BLaER1 treated with 17β-estradiol and CSF1 and Interleukin-3, amounts not matched to agents 10 nM and 100 nM (cell line): ENCODE data around the gene CACNA2D3.

Source experiments
- H3K27ac ChIP-seq, 11 experiments: shearing (Covaris generic); formaldehyde crosslinking; 2 replicates each; pipeline ENCODE4 v1.8.1; 2022
- H3K27me3 ChIP-seq, 11 experiments: shearing (Covaris generic); formaldehyde crosslinking; 2 replicates each; pipeline ENCODE4 v1.8.1; 2022
- H3K36me3 ChIP-seq, 11 experiments: shearing (Covaris generic); formaldehyde crosslinking; 2 replicates each; pipeline ENCODE4 v1.8.1; 2022
- H3K4me1 ChIP-seq, 10 experiments: shearing (Covaris generic); formaldehyde crosslinking; 2 replicates each; pipeline ENCODE4 v1.8.1; 2022
- H3K4me2 ChIP-seq, 11 experiments: shearing (Covaris generic); formaldehyde crosslinking; 2 replicates each; pipeline ENCODE4 v1.8.1; 2022
- H3K4me3 ChIP-seq, 10 experiments: shearing (Covaris generic); formaldehyde crosslinking; 2 replicates each; pipeline ENCODE4 v1.8.1; 2022
- H3K9ac ChIP-seq, 11 experiments: shearing (Covaris generic); formaldehyde crosslinking; 2 replicates each; pipeline ENCODE4 v1.8.1; 2022
- H3K9me3 ChIP-seq, 11 experiments: shearing (Covaris generic); formaldehyde crosslinking; replicated peaks in 1 of 11; 2 replicates each; pipeline ENCODE4 v1.8.1; 2022
- H4K20me1 ChIP-seq, 11 experiments: shearing (Covaris generic); formaldehyde crosslinking; 2 replicates each; pipeline ENCODE4 v1.8.1; 2022
- Cebpa-rat ChIP-seq, 11 experiments: shearing (Covaris generic); IDR thresholded peaks; 2 replicates each; pipeline ENCODE4 v1.8.1; 2022

CACNA2D3 gene

GRCh38 chr3:54906763-54907162 is 784.4 kb downstream of the CACNA2D3 start:
- Histone ChIP-seq H3K36me3 (no peaks in the 10 kb centered on the region), H3K9me3 (peaks cover 1 to 6% (median 2%) of the 10 kb centered on the region in 11 experiments; a peak in 17 of 22 replicates), H3K4me3 (no peak overlapping the region), H3K9ac (no peak overlapping the region), H4K20me1 (no peaks in the 10 kb centered on the region), H3K27ac (no peak overlapping the region), H3K27me3 (no peaks in the 10 kb centered on the region), H3K4me2 (no peak overlapping the region), H3K4me1 (0 out of 20 replicates have a peak, but pooled peaks cover 0 to under 1% (median 0%) of the 10 kb centered on the region in 10 experiments)
- TF ChIP-seq Cebpa-rat (IDR thresholded peaks at IDR 0.05), result no peak

GRCh38 chr3:54909191-54909590 is 786.8 kb downstream of the CACNA2D3 start:
- H3K9me3 ChIP-seq, result peaks cover 6 to 19% (median 10%) of the 10 kb centered on the region in 11 experiments; a peak in 18 of 22 replicates
- no peak overlapping the region for H3K9ac ChIP-seq
- H3K4me1 ChIP-seq, result no peaks in the 10 kb centered on the region
- H4K20me1 ChIP-seq, result no peaks in the 10 kb centered on the region
- H3K4me3 ChIP-seq, result no peak overlapping the region
- no peaks in the 10 kb centered on the region for H3K27me3 ChIP-seq
- H3K27ac ChIP-seq, result no peak overlapping the region
- no peak overlapping the region for H3K4me2 ChIP-seq
- H3K36me3 ChIP-seq, result no peaks in the 10 kb centered on the region
- no peak for TF ChIP-seq Cebpa-rat (IDR thresholded peaks at IDR 0.05)

- no peaks in the 10 kb centered on the region for H3K27me3 ChIP-seq
- no peak overlapping the region for H3K27ac ChIP-seq
- no peak for TF ChIP-seq Cebpa-rat (IDR thresholded peaks at IDR 0.05)
- H3K4me1 ChIP-seq, result no peaks in the 10 kb centered on the region
- no peak overlapping the region for H3K9ac ChIP-seq
- H3K36me3 ChIP-seq, result no peaks in the 10 kb centered on the region
- H3K4me2 ChIP-seq, result no peak overlapping the region
- peaks cover 6 to 19% (median 10%) of the 10 kb centered on the region in 11 experiments; a peak in 18 of 22 replicates for H3K9me3 ChIP-seq
- no peak overlapping the region for H3K4me3 ChIP-seq
- no peaks in the 10 kb centered on the region for H4K20me1 ChIP-seq
Observed at GRCh38 chr3:54914180-54914579, 791.8 kb downstream of the CACNA2D3 start.

GRCh38 chr3:54915181-54915580 is 792.8 kb downstream of the CACNA2D3 start:
- Histone ChIP-seq H3K9ac (no peak overlapping the region), H3K9me3 (peaks cover 6 to 19% (median 10%) of the 10 kb centered on the region in 11 experiments; a peak in 18 of 22 replicates), H3K27ac (no peak overlapping the region), H3K4me2 (no peak overlapping the region), H3K36me3 (no peaks in the 10 kb centered on the region), H4K20me1 (no peaks in the 10 kb centered on the region), H3K4me3 (no peak overlapping the region), H3K4me1 (no peaks in the 10 kb centered on the region), H3K27me3 (no peaks in the 10 kb centered on the region)
- no peak for TF ChIP-seq Cebpa-rat (IDR thresholded peaks at IDR 0.05)

- H3K4me2 ChIP-seq, result no peak overlapping the region
- no peaks in the 10 kb centered on the region for H3K36me3 ChIP-seq
- no peak overlapping the region for H3K4me3 ChIP-seq
- no peak overlapping the region for H3K27ac ChIP-seq
- no peaks in the 10 kb centered on the region for H3K4me1 ChIP-seq
- no peaks in the 10 kb centered on the region for H3K27me3 ChIP-seq
- no peak overlapping the region for H3K9ac ChIP-seq
- H4K20me1 ChIP-seq, result no peaks in the 10 kb centered on the region
- no peak for TF ChIP-seq Cebpa-rat (IDR thresholded peaks at IDR 0.05)
- H3K9me3 ChIP-seq, result peaks cover 6 to 19% (median 10%) of the 10 kb centered on the region in 11 experiments; a peak in 18 of 22 replicates
Observed at GRCh38 chr3:54915976-54916375, 793.6 kb downstream of the CACNA2D3 start.

GRCh38 chr3:54916732-54917131 is 794.4 kb downstream of the CACNA2D3 start:
- Histone ChIP-seq H3K9ac (no peak overlapping the region), H3K27ac (no peak overlapping the region), H4K20me1 (no peaks in the 10 kb centered on the region), H3K4me2 (no peak overlapping the region), H3K36me3 (no peaks in the 10 kb centered on the region), H3K4me1 (no peaks in the 10 kb centered on the region), H3K27me3 (no peaks in the 10 kb centered on the region), H3K9me3 (peaks cover 4 to 14% (median 7%) of the 10 kb centered on the region in 11 experiments; a peak in 16 of 22 replicates), H3K4me3 (no peak overlapping the region)
- TF ChIP-seq Cebpa-rat (IDR thresholded peaks at IDR 0.05), result no peak

- no peak overlapping the region for H3K4me2 ChIP-seq
Observed at GRCh38 chr3:54917174-54917573, 794.8 kb downstream of the CACNA2D3 start.

GRCh38 chr3:54917862-54918261 is 795.5 kb downstream of the CACNA2D3 start:
- no peak overlapping the region for H3K4me2 ChIP-seq
- TF ChIP-seq Cebpa-rat (IDR thresholded peaks at IDR 0.05), result no peak
- H3K27ac ChIP-seq, result no peak overlapping the region

More at GRCh38 chr3:54917174-54917573, 794.8 kb downstream of the CACNA2D3 start:
- Histone ChIP-seq H3K4me3 (no peak overlapping the region), H3K27ac (no peak overlapping the region), H3K36me3 (no peaks in the 10 kb centered on the region), H3K9me3 (peaks cover 0 to 9% (median 3%) of the 10 kb centered on the region in 11 experiments; a peak in 12 of 22 replicates), H4K20me1 (no peaks in the 10 kb centered on the region), H3K9ac (no peak overlapping the region), H3K27me3 (no peaks in the 10 kb centered on the region), H3K4me1 (no peaks in the 10 kb centered on the region)
- TF ChIP-seq Cebpa-rat (IDR thresholded peaks at IDR 0.05), result no peak

GRCh38 chr3:54918516-54918915 is 796.2 kb downstream of the CACNA2D3 start:
- Histone ChIP-seq H3K9ac (no peak overlapping the region), H3K27ac (no peak overlapping the region), H3K4me3 (no peak overlapping the region), H3K27me3 (no peaks in the 10 kb centered on the region), H3K9me3 (no peaks in the 10 kb centered on the region), H3K36me3 (no peaks in the 10 kb centered on the region), H3K4me1 (no peaks in the 10 kb centered on the region), H3K4me2 (no peak overlapping the region), H4K20me1 (no peaks in the 10 kb centered on the region)
- no peak for TF ChIP-seq Cebpa-rat (IDR thresholded peaks at IDR 0.05)

More at GRCh38 chr3:54917862-54918261, 795.5 kb downstream of the CACNA2D3 start:
- no peaks in the 10 kb centered on the region for H3K36me3 ChIP-seq
- H3K4me3 ChIP-seq, result no peak overlapping the region
- H4K20me1 ChIP-seq, result no peaks in the 10 kb centered on the region
- H3K27me3 ChIP-seq, result no peaks in the 10 kb centered on the region
- 0 out of 22 replicates have a peak, but pooled peaks cover 0 to 2% (median 0%) of the 10 kb centered on the region in 11 experiments for H3K9me3 ChIP-seq
- no peaks in the 10 kb centered on the region for H3K4me1 ChIP-seq
- H3K9ac ChIP-seq, result no peak overlapping the region

GRCh38 chr3:54928046-54928770 is 805.9 kb downstream of the CACNA2D3 start, which contains the start of gene LRTM1:
LRTM1 (minus strand) TSS chr3:54928059; CDS start chr3:54927911, 148 bp downstream.
- Histone ChIP-seq H3K27ac (no peak within 1 kb of the TSS), H3K36me3 (no peaks in the 10 kb centered on the region), H3K4me2 (peak within 1 kb of the TSS in 2 of 11 experiments; percentile 4 to 29; a peak in 2 of 22 replicates), H3K4me1 (peaks cover 0 to 5% (median 0%) of the 10 kb centered on the region in 10 experiments; a peak in 1 of 20 replicates), H3K9me3 (no peaks in the 10 kb centered on the region), H3K9ac (no peak within 1 kb of the TSS), H4K20me1 (no peaks in the 10 kb centered on the region), H3K27me3 (no peaks in the 10 kb centered on the region), H3K4me3 (no peak within 1 kb of the TSS)
- TF ChIP-seq Cebpa-rat (IDR thresholded peaks at IDR 0.05), result no peak
